NCI-H82 treated with DMSO at 0.1 percent for 48 hours (cell line): Measurements from ENCODE around the gene PNMA8C.
"Not testable (repeated sequence)": the region's sequence is repeated elsewhere in the genome, so short reads cannot be mapped to it uniquely, and the experiment has no call there.

Experiments
- DNase-seq: peaks from one replicate; lab custom pipeline; 2025; ENCODE audit not compliant: unreplicated experiment; lab: John Stamatoyannopoulos, UW

Gene PNMA8C

DNA sequence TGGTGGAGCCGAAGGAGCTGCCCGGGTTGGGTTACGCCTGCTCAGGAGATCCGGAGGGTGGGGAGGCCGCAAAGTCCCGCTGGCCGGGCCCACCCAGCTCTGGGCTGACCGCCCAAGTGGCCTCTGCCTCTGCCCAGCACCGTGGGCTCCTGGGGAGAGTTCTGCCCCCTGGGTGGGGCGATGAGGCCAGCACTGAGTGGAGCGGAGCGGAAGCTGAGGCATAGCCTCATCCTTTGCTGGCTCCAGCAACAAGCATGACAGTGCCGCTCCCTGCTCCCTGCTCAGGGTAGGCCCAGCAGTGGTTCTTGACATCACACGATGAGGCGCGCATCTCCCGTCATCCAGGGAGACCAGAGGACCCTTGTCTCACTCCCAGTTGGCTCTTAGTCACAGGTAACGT lies 37.9 kb downstream of the PNMA8C start:
- no peak for DNase-seq

DNA sequence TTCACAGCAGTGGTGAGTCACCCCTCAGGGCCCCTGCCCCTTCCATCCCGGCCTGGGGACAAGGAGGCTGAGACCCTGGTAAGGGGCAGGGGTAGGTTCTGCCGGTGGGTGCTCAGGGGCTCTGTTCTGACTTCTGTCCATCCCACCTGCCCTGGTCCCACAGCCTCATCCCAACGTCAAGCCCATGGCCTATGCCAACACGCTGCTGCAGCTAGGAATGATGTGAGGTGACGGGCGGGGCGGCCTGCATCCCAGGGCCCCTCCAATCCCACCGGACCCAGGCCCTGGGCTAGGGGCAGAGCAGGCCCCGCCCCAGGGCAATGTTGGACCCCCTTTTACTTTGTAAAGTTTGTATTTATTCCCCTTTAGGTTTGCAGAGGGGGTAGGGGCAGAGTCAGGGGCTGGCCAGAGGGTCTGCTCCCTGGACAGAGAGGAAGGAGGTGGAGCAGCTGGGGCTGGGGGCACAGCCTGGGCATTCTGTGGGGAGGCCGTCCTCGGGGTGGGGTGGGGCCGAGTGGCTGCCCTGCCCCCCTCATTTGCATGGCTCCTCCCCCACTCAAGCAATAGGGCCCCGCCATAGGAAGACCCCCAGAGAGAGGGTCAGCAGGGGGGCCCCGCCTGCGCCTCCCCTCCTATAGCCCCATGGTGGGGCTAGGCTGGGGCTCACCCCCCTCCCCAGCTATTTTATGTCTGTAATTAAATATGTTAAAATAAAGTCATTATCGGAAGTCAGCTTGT lies 38.4 kb downstream of the PNMA8C start:
- no peak for DNase-seq

DNA sequence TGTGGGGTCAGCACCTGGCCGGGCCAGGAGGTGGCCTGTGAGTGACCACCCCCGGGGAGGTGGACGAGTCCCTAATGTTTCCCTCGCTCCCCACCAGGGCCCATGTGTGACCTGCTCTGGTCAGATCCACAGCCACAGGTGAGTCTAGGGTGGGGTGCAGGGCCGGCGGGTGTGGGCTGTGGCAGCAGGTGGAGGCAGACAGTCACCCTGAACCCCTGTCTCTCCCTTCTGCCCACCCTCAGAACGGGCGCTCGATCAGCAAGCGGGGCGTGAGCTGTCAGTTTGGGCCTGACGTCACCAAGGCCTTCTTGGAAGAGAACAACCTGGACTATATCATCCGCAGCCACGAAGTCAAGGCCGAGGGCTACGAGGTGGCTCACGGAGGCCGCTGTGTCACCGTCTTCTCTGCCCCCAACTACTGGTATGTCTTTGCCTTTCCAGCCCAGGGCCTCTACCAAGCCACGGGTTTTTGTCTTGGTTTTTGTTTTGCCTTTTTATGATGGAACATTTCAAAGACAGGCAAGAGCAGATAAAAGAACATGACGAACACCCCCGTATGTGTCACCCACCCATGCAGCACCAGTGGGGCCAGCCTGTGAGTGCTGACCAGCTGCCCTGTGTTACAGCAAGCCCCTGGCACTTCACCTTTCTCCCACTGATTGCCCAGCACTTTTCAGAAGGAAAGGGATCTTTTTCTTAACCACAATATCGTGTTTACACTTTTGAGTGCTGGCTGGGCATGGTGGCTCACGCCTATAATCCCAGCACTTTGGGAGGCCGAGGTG lies 40.2 kb downstream of the PNMA8C start:
- no peak for DNase-seq

DNA sequence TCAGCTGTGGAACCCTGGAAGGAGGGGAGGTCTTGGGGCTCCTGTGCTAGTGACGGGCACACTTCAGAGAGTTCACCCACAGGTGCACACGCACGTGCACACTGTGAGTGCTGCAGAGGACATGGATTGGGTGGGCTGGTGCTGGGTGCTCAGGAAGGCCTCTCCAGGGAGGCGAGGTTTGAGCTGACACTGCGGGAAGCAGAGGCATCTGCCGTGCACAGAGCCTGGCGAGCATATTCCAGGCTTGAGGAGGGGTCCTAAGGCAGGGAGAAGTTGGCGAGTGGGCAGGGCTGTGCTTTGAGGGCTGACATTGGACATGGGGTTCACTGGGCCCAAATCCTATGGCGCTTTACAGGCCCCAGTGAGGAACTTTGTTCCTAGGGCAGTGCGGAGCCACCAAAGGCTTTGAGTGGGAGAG lies 41.0 kb downstream of the PNMA8C start:
- DNase-seq = no peak

DNA sequence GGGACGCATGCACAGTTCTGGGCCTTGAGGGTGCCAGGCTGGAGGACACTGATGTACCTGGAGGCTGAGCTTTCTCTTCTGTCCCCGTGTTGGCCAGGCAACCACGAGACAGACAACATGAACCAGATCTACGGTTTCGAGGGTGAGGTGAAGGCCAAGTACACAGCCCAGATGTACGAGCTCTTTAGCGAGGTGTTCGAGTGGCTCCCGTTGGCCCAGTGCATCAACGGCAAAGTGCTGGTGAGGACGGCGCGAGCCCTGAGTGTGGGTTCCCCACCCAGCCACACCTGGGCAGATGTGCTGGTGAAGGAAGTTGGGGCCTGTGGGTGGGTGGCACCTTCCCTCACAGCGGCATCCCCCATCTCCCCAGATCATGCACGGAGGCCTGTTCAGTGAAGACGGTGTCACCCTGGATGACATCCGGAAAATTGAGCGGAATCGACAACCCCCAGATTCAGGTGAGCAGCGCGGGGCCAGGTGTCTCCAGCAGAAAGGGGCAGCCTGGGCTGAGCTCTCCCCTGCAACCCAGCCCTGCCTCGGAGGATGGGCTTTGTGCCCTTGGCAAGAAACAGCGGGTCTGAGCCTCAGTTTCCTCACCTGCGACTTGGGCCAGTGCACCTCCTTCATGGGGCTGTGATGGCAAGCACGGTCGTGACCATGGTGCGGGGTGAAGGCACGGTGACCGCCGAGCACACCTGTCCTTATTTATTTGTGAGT lies 41.6 kb downstream of the PNMA8C start:
- no peak for DNase-seq

DNA sequence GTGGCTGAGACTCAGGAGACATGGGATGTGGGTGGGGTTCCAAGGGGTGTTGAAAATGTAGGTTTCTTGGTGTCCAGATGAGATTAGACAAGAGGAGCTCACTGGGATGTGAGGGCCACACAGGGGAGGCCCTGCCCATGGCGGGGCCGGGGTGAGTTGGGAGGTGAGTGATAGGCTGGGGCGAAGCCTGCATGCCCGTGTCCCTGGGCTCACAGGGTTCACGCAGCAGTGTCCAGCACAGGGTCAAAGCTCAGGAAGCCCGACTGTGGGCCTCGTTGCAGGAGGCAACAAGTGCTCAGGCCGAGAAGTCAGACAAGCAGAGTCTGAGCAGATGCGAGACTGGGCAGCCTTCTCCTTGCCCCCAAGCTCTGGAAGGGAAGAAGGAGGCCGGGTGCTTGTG lies 42.6 kb downstream of the PNMA8C start:
- no peak for DNase-seq

DNA sequence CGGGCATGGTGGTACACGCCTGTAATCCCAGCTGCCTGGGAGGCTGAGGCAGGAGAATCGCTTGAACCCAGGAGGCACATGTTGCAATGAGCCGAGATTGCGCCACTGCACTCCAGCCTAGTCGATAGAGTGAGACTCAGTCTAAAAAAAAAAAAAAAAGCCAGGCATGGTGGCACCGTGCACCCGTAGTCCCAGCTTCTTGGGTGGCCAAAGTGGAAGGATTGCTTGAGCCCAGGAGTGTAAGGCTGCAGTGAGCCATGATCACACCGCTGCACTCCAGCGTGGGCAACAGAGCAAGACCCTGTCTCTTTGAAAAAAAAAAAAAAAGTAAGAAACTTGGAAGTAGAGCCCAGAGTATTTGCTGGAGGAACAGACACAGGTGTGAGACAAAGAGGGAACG lies 43.1 kb downstream of the PNMA8C start:
- no peak for DNase-seq

DNA sequence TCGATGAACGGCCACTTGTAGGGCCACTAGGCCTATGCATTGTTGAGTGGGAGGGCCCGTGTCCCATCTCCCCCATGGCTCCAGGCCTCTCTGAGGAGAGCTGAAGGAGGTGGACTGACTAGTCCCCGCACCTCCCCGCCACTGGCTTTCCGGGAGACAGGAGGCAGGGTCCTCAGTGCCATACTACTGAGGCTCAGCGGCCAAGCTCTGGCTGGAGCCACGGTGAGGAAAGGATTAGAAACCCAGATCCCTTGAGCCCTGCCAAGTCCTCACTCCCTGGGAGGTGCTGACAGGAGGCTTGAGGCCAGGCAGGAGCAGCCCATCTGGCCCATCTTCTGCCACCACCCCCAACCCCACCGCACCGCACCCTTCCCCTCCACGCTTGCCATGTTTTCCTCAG lies 44.3 kb downstream of the PNMA8C start:
- peak; percentile 41 for DNase-seq

DNA sequence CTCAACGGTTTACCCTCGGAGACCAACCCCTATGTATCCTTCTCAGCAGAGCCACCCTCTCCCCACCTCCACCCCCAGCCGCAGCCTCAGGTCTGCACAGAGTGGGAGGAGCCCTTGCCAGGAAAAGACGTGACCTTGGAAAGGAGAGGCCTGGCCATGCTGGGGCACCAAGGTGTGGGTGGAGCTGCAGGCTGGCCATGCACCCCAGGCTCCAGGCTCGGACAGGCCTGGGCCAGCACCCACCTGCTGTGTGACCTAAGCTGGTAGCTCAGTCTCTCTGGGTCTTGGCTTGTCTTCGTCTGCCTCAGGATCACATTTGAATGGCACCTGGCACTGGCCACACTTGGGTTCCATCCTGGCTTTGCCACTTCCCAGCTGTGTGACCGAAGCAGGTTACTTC lies 44.9 kb downstream of the PNMA8C start:
- DNase-seq = no peak

DNA sequence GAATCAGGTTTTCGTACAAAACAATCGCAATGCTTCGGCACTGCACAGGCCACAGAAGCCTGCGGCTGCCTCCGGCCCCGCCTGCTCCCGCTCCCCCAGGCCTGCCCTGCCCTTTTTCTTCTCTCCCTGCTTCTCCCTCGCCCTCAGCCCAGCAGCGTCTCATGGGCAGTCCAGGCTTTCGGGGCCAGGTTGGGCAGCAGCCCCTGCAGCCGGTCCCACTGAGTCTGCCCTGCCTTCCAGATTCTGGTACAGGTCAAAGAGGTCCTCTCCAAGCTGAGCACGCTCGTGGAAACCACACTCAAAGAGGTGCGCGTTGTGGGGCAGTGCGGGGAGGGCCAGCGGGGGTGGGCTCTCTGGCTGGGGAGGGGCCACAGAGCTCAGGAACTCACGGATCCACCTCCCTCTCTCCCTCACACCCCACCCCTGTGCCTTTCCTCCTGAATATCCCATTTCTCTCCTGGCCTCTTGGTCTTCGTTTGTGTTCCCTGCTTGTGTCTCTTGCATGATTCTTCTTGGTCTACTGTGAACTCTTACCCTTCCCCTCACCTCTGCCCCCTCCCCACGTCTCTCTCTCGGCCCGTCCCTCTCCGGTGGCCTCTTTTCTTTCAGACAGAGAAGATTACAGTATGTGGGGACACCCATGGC lies 45.4 kb downstream of the PNMA8C start:
- DNase-seq = no peak

DNA sequence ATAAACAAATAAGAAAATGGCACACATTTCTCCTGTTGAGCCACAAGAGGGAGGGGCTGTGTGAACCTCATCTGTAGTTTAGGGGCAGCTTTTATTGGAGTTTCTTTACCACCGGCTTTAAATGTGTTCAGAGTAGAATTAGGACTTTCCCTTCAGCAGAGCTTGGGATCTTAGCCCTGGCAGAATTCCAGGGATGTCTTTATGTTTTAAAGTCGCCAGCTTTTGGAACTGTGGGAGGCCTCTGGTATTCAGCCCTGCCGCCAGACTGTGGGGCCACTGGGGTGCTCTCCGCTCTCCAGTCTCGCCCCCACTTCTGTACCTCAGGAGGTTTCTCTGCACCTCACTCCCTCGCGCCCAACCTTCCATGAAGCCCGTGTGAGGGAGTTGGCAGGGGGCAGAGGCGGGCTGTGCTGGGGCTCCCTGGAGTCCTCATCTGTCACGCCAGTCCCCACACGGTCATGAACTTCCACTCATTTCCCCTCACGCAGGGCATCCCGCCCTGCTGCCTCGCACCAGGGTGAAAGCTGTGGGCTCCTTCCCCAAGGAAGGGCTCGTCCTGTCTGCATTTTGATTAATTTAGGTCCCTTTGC lies 46.9 kb downstream of the PNMA8C start:
- no peak for DNase-seq

DNA sequence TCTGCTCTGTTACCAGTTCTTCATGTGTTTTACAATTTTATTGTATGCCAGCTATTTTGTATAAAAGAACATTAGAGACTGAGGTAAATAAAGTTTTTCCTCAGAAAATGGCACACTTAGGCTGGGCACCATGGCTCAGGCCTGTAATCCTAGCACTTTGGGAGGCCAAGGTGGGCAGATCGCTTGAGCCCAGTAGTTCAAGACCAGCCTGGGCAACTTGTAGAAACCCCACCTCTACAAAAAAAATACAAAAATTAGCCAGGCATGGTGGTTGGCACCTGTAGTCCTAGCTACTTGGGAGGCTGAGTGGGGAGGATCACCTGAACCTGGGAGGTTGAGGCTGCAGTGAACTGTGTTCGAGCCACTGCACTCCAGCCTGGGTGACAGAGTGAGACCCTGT lies 47.4 kb downstream of the PNMA8C start:
- no peak for DNase-seq

DNA sequence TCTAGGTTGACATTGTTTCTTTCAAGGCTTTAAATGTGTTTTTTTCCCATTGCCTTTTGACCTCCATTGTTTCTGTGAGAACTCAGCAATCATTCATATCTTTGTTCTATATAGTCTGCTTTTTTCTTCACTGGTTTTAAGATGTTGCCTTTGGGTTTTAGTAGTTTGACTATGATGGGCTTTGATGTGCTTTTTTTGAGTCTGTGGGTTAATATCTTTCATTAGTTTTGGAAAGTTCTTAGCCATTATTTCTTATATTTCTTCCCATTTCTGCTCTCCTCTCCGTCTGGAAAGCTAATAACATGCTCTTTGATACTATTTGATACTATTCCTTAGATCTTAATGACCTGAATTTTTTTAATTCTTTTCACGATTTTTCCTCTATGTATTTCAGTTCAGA lies 48.0 kb downstream of the PNMA8C start:
- no peak for DNase-seq

DNA sequence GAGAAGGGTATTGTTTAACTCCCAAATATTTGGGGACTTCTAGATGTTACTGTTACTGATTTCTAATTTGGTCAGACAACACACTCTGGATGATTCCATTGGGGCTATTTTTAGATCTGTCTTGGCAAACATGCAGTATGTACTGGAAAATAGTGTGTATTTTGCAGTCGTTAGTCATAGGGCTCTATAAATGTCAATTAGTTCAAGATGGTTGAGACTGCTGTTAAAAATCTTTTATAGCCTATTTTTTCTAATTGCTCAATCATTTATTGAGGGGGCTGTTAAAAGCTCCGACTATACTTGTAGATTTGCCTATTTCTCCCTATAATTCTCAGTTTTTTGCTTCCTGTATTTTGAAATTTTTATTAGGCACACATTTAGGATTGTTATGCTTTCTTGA lies 50.5 kb downstream of the PNMA8C start:
- DNase-seq = no peak

DNA sequence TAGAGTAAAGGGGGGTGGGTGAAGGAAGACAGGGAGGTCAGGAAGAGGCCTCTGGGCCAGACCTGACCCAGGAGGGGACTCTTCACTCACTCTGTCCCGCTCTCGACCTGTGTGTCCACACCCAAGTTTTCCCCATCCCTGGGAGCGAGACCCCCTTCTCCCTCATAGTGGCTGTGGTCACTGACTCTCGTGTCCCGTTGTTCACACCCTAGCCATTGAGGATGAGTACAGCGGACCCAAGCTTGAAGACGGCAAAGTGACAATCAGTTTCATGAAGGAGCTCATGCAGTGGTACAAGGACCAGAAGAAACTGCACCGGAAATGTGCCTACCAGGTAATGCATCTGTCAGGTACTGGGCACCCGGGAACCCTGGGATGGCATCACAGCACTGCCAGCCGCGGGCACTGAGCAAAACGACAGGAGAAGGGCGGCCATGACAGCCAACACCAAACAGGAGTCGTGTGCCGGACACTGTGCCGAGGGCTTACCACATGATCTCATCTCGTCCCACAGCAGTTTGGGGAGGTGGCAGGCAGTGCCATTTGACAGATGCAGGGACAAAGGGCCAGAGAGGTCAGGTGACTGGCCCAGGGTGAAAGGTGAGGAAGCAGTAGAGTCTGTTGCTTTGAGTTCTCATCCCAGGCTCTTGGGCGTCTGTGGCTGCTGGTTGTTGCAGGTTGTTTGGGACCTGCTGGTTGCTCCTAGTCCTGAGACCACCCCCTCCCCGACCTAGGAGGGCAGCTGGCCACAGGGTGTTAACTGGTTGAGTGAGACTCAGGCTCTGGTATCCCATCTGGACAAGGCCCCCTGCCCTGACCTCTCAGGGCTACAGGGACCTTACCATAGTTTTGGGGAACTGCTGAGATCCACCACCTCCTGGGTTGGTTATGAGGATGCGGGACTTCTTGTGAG lies 52.2 kb downstream of the PNMA8C start:
- no peak for DNase-seq

DNA sequence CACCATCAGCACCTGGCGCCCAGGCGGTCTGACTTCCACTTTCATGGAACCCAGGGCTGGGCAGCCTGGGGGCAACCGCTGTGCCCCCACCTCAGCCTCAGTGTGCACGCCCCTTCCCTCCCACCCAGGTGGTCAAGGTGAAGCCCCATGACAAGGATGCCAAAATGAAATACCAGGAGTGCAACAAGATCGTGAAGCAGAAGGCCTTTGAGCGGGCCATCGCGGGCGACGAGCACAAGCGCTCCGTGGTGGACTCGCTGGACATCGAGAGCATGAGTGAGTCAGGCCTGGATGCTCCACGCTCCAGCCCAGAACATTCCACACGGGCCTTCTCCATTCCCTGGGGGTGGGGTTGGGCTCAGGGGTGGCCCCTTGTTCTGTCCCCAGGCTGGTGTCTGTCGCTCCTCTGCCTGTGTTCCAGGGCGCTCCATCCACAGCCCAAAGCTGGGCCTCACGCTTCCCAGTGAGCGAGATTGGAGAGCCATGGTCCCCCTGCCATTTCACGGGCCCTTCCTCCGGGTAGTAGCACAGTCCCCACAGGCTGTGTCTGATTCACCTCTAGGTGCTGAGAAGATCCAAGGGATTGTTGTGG lies 53.2 kb downstream of the PNMA8C start:
- not testable (repeated sequence) for DNase-seq
